ENCODE data around the gene PPP2R5A.
A peak's percentile ranks its signal among the peaks of the same experiment; 100 is the strongest.

PPP2R5A gene

GRCh38 chr1:212291505-212292134, 6.4 kb downstream of the PPP2R5A start (continued):
- TF ChIP-seq REST (tag by site-specific recombination; IDR thresholded peaks at IDR 0.05) (no peak), ZNF555 (tag by site-specific recombination; conservative IDR thresholded peaks at IDR 0.05) (no peak), ZNF654 (tag by site-specific recombination; IDR thresholded peaks at IDR 0.05; ENCODE audit: low read depth) (peak; percentile 76), ZNF660 (tag by site-specific recombination; IDR thresholded peaks at IDR 0.05) (peak; percentile 100), ZNF280C (tag by site-specific recombination; IDR thresholded peaks at IDR 0.05) (no peak), ZNF510 (tag by site-specific recombination; IDR thresholded peaks at IDR 0.05; ENCODE audit: insufficient replicate concordance) (no peak), EGR2 (tag by site-specific recombination; IDR thresholded peaks at IDR 0.05; ENCODE audit: low read depth) (no peak), GLIS1 (tag by site-specific recombination; IDR thresholded peaks at IDR 0.05) (peak; percentile 16; the same call in 1 of the 2 replicates), MZF1 (tag by site-specific recombination; IDR thresholded peaks at IDR 0.05; ENCODE audit: borderline replicate concordance) (no peak), ZNF211 (tag by site-specific recombination; IDR thresholded peaks at IDR 0.05; ENCODE audit: low read depth) (no peak), ZNF664 (tag by site-specific recombination; IDR thresholded peaks at IDR 0.05) (no peak), ZNF837 (tag by site-specific recombination; IDR thresholded peaks at IDR 0.05) (no peak), ZNF785 (tag by site-specific recombination; IDR thresholded peaks at IDR 0.05) (no peak), ZNF404 (tag by site-specific recombination; IDR thresholded peaks at IDR 0.05) (no peak), ZFP69B (tag by site-specific recombination; IDR thresholded peaks at IDR 0.05) (no peak), SP2 (tag by site-specific recombination; IDR thresholded peaks at IDR 0.05) (no peak), ZNF16 (tag by site-specific recombination; IDR thresholded peaks at IDR 0.05; ENCODE audit: low read depth) (no peak), SP7 (tag by site-specific recombination; IDR thresholded peaks at IDR 0.05) (peak; percentile 35; the same call in 1 of the 2 replicates), ZNF148 (tag by site-specific recombination; IDR thresholded peaks at IDR 0.05; ENCODE audit: borderline replicate concordance) (no peak), ZNF391 (tag by site-specific recombination; IDR thresholded peaks at IDR 0.05; ENCODE audit: borderline replicate concordance, low read depth) (no peak), KLF8 (tag by site-specific recombination; IDR thresholded peaks at IDR 0.05) (no peak), ZEB2 (tag by site-specific recombination; IDR thresholded peaks at IDR 0.05) (peak; percentile 43), WT1 (tag by site-specific recombination; IDR thresholded peaks at IDR 0.05) (peak; percentile 9; the same call in 1 of the 2 replicates), ZNF639 (tag by site-specific recombination; IDR thresholded peaks at IDR 0.05) (no peak; the same call in 1 of the 2 replicates), YY1 (tag by site-specific recombination; IDR thresholded peaks at IDR 0.05) (no peak), ZNF585B (tag by site-specific recombination; IDR thresholded peaks at IDR 0.05) (no peak), ZNF423 (tag by site-specific recombination; IDR thresholded peaks at IDR 0.05) (no peak), ZNF26 (tag by site-specific recombination; IDR thresholded peaks at IDR 0.05) (no peak), PRDM1 (tag by site-specific recombination; IDR thresholded peaks at IDR 0.05) (peak; percentile 47; the same call in 1 of the 2 replicates), ZSCAN16 (tag by site-specific recombination; IDR thresholded peaks at IDR 0.05) (no peak), ZNF658 (tag by site-specific recombination; IDR thresholded peaks at IDR 0.05) (no peak)

Measured in HEK293 (cell line).